GM18907 (cell line): ENCODE measurements around the gene DOLK.

Experiments
- ATAC-seq: cut with Tn5 transposase; IDR thresholded peaks from one replicate; pipeline ENCODE4 v1.9.1; 2021; ENCODE audit warnings: mild to moderate bottlenecking, moderate library complexity; ENCODE audit not compliant: unreplicated experiment

DOLK gene

DNA sequence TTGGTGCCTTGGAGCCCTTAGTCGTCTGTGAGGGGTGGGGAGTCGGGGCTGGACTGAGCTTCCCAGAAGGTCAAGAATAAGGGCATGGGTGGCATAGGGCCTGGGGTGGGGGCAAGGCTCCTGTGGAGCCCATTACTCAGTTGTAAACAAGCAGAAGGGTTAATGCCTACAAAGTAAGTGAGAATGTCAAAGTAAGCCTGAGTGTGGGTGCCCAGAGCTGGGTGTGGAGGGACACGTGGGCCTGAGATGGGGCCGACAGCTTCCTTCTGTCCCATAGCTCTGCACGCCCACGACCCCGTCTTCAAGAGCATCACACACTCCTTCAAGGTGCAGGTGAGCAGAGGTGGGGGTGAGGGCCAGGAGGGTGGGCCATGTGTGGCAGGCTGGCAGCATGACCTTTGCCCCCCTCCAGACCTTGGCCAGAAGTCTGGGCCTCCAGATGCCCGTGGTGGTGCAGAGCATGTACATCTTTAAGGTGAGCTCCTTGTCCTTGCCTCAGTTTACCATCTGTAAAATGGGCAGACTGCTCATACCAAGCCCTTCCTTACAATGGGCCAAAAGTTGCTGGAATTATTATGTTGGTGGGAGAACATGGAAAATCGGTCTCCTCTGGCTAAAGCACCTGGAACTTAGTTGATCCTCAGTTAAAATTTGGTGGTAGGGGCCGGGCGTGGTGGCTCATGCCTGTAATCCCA, 11.1 kb downstream of the DOLK start:
- ATAC-seq, result no peak

DNA sequence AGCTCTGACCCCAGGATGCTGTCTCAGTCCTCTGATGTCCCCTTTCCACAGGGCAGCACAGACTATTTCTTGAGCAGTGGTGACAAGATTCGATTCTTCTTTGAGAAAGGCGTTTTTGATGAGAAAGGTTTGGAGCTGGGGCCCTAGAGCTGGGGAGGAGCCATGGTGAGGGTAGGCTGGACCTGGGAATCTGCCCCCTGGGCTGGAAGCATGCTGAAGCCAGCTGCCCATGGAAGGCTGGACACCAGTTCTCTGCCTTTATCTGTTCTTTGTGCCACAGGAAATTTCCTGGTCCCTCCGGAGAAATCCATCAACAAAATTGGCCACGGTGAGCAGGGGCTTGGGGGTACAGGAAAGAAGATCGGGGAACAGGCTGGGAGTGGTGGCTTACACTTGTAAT, 13.7 kb downstream of the DOLK start:
- no peak for ATAC-seq

DNA sequence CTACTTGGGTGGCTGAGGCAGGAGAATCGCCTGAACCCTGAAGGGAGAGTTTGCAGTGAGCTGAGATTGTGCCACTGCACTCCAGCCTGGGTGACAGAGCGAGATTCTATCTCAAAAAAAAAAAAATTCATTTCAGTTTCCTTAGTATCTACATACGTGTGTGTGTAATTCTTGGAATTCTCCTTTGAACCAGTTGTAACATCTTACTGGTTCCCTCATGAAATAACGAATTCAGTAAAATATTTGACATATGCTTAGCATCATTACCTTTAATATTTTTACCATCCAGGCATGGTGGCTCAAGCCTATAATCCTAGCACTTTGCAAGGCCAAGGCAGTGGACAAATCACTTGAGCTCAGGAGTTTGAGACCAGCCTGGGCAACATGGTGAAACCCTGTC, 17.8 kb downstream of the DOLK start:
- no peak for ATAC-seq

DNA sequence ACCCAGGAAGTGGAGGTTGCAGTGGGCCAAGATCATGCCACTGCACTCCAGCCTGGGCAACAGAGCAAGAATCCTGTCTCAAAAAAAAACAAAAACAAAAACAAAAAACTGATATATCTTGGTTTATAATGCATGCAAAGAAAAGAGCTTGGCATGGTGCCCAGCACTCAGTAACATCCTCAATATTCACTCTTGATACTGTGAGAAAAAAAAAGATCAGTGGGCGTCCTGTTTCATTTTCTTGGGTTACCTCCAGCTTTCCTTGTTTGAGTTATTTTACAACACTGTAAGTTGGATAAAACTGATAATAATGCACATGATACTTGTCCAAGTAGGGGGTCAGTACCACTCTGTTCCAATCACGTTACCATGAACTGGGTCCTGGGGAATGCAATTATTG, 18.8 kb downstream of the DOLK start:
- no peak for ATAC-seq

DNA sequence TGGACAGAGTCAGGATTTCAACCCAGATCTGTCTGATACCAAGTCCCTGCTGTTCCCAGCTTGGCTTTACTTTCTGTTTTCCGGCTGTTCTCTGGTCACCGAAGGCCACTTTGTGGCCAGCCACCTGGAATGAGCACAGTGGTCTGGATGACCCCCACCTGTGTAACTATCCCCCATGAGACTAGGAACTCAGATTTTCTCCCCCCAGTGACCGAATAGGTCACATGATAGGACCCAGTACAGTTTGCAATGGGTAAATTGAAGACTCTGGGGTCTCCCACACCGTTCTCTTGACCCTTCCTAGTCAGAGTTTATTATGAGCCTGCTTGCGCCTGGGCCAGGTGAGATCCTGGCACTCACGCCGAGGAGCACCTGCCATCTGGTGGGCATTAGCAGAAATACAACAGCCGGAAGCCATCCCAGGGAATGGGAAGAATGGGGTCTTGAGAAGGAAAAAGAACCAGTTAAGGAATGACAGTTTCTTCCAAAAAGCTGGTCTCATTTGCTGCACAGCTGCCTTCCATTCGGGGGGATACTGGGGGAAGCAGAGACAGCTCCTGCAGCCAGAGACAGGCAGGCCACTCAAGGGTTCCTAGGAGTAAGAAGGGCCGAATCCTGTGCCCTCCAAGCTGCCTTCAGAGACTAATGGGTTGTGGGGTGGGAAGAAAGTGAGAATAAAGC, 19.5 kb downstream of the DOLK start:
- ATAC-seq, result no peak

DNA sequence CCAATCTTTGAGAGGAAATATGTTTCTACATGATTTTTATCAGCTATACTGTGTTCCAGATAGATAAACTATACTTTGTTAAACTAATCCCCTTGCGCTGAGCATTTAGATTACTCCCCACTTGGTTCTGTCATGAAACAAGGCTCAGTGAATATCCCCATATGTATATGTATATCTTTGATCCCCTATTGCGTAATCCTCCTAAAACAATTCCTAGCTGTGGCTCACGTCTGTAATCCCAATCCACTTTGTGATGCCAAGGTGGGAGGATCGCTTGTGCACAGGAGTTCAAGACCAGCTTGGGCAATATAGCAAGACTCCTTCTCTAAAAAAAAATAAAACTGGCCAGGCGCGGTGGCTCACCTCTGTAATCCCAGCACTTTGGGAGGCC, 23.9 kb downstream of the DOLK start:
- no peak for ATAC-seq

DNA sequence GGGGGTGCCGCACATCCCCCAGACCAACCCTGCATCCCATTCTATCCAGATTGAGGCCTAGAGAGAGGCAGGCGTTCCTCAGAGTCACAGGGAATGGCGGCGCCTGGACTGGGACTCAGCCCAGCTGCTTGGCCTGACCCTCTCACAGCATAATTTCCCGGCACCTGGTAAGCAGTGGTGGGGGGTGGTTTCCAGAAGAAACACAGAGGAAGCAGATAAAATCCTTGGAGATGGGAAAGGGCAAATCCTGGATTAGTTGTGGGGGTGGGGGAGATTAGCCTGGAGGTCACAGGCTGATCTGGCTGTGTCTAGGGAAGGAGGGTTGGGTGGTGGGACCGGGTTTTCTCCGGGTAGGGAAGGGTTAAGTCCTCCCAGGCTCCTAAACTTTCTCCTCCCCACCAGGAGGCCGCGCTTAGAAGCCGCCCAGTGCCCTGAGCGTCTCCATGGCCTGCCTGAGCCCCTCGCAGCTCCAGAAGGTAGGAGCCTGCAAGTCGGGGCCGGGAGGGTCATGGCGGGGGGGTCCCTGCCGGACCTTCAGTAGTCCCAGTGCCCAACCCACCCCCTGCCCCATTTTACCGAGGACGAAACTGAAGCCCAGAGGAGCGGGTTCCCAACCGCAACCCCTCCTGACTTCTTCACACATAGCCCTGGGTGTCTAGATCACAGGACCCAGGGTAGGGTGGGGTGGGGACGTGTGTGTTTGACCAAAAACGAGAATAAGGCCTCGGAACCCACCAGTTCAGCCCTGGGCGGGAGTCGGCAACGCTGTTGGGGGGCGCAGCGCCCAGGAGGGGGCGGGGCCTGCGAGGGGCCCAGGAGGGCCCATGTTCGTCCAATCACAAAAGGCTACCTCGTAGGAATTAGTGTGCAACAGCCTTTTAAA, 25.3 kb downstream of the DOLK start:
- no peak for ATAC-seq

DNA sequence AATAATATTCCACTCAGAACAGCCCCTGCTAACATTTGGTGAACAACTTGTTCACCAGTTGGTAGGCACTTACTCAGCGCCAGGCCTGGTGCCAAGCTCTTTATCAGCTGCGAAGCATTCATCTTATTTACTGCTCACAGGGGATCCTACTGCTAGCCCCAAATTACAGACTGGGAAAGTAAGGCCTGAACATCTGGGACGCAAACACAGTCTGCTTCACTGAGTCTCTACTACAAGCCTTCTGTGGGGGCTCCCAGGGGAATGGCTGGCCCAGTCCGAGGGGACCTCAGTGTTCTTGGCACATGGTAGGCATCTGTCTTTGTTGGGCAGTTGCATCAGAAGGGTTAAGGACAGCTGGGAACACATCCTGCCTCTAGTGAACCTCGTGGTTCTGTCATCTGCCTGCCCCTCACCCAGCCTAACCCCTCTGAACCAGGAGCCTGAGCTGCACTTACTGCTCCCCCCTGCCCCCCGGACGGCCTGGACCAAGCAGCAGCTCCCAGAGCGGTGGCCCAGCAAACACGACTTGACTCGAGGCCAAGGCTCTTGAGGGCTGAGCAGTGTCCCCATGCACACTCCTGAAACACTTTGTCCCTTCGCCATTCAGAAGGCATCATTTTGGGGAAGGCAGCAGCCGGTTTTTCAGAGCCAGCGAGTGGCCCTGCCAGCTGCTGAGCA, 26.9 kb downstream of the DOLK start, which contains the start of gene PHYHD1:
PHYHD1 (plus strand) TSS at position 602 of the 678 bp plus-strand sequence. CDS start 1,342 bp downstream, outside the sequence.
- no peak for ATAC-seq

DNA sequence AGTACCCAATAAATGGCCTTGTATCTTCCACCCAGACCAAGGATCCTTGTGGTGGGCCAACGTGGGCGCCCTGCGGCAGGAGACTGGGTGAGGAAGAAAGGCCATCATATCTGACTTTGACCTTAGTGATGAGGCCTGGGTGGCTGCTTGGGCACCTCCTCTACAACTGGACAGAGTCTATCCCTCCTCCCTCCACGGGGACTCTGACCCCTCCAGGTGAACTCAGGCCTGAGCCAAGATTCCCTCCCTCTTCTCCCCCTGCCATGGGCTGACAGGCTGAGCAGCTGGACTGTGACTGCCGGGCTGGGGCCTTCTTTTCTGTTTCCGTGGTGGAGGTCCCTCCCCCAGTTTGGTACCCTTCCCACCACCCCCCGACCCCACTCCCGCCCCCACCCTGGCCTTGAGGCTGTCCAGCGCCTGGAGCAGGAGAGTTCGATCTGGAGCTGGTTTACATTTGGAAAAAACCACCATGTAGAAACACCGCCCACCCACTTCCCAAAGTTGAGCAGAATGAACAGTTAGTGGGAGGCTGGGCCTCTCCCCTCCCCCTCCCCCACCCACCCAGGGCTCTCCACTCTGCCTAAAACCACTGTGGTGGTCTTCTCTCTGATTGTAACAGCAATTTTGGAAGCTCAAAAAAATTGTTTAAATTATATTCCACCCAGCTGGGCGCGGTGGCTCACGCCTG, 27.9 kb downstream of the DOLK start:
- ATAC-seq, result no peak

DNA sequence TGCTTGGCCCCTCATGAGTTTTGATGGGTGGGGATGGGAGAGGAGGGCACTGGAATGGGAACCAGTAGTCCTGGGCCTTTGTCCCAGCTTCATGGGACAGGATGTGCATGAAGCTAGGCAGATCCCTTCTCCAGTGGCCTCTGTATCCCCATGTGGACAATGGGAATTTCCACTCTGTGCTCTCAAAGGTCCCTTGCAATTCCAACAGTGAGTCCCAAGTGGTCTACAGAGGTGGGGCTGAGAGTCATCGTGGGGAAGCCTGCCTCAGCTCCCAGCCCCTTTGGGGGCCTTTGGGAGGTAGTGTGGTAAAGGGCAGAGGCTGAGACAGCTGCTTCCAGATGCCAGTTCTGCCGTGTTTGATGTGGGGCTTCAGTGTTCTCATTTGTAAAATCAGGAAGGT, 28.5 kb downstream of the DOLK start:
- no peak for ATAC-seq

DNA sequence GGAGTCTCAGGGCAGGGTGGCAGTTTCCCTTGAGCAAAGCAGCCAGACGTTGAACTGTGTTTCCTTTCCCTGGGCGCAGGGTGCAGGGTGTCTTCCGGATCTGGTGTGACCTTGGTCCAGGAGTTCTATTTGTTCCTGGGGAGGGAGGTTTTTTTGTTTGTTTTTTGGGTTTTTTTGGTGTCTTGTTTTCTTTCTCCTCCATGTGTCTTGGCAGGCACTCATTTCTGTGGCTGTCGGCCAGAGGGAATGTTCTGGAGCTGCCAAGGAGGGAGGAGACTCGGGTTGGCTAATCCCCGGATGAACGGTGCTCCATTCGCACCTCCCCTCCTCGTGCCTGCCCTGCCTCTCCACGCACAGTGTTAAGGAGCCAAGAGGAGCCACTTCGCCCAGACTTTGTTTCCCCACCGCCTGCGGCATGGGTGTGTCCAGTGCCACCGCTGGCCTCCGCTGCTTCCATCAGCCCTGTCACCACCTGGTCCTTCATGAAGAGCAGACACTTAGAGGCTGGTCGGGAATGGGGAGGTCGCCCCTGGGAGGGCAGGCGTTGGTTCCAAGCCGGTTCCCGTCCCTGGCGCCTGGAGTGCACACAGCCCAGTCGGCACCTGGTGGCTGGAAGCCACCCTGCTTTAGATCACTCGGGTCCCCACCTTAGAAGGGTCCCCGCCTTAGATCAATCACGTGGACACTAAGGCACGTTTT, 30.1 kb downstream of the DOLK start:
- no peak for ATAC-seq

DNA sequence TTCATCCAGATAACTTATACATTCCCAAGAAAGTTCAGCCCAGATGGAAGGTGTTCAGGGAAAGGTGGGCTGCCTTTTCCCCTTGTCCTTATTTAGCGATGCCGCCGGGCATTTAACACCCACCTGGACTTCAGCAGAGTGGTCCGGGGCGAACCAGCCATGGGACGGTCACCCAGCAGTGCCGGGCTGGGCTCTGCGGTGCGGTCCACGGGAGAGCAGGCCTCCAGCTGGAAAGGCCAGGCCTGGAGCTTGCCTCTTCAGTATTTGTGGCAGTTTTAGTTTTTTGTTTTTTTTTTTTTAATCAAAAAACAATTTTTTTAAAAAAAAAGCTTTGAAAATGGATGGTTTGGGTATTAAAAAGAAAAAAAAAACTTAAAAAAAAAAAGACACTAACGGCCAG, 30.7 kb downstream of the DOLK start:
- no peak for ATAC-seq

DNA sequence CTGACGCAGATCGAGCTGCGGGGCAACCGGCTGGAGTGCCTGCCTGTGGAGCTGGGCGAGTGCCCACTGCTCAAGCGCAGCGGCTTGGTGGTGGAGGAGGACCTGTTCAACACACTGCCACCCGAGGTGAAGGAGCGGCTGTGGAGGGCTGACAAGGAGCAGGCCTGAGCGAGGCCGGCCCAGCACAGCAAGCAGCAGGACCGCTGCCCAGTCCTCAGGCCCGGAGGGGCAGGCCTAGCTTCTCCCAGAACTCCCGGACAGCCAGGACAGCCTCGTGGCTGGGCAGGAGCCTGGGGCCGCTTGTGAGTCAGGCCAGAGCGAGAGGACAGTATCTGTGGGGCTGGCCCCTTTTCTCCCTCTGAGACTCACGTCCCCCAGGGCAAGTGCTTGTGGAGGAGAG, 31.2 kb downstream of the DOLK start:
- no peak for ATAC-seq

DNA sequence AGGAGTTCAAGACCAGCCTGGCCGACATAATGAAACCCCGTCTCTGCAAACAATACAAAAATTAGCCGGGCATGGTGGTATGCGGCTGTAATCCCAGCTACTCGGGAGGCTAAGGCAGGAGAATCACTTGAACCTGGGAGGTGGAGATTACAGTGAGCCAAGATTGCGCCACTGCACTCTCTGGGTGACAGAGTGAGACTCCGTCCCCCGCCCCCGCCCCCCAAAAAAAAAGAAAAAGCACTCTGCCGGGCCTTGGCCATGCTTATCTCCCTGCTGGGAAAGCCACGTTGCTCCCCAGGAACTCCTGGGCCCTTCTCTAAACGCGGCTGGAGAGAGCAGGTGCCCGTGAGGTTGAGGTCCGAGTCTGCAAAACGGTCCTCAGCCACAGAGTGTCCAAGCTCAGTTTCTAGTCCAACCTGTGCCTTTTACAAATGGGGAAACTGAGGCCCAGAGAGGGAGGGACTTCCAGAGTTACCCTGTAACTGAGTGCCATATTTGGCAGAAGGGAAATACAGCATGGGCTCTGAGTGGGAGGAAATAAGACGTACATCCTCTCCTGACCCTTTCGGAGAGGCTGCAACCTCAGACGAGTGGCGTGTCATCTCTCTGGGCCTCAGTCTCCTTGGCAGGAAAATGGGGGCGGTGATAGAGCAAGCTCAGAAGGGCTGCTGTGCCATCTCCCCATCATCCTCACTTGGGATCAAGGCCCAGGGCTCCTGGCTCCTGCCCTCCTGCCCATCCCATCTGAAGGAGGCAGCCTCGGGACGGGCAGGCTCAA, 33.2 kb downstream of the DOLK start:
- no peak for ATAC-seq

DNA sequence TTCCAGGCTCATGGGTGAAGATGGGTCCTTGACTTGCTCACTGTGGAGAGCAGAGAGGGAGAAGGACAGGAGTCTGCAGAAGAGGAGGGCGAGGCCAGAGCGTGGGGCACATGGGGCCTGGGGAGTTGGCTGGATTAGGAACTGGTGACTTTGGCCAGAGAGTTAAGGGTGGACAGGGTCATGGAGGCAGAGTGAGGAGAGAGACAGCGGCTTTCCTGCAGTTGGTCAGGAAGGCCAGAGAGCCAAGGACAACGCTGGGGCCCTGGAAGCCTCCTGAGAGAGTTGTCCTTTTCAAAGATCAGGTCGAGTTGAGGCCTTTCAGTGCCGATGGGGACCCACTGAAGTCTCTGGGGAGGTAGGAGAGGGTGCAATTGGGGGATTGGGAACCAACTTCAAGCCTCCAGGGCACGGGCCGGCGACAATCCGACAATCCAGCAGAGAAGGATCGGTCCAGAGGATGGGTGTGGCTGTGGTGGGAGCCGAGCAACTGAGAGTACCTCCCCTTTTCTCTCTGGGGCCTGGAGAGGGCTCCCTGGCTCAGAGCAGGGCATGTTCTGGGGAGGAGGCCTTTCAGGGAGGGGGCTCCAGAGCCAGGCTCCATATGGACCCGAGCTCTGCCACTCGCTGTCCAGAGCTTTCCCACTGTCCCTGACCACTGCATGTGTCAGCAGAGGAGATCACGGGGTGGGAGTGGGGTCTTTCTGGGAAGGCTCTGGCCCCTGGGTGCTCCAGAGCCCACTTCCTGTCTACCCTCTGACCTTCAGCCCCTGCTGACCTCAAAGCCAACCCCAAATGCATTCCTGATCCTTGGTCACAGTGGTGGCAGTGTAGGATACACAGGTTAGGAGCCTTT, 34.1 kb downstream of the DOLK start:
- ATAC-seq, result no peak

DNA sequence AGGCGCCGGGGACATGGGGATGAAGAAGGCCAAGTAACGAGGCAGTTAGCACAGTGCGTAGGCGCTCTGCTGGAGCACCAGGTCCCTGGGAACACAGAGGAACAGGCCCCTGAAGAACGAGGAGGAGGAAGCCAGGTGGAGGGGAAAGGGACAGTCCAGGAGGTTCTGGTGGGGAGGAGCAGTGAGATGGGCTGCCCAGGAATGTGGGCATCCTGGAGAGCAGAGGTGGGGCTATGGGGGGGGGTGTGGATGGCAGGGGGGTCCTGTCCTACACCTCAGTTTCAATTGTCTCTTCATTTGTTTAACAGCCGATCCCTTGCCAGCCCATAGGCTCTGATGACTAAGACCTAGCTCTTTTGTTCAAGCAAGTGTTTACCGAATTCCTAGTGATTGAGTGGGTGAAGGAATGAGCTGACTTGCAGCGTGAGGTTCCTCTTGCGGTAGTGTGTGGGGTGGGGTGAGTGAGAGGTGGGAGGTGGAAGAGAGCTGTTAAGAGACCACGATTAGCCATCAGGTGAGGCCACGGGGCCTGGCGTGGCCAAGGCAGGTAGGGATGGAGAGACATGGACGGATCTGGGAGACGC, 35.0 kb downstream of the DOLK start:
- ATAC-seq, result no peak

DNA sequence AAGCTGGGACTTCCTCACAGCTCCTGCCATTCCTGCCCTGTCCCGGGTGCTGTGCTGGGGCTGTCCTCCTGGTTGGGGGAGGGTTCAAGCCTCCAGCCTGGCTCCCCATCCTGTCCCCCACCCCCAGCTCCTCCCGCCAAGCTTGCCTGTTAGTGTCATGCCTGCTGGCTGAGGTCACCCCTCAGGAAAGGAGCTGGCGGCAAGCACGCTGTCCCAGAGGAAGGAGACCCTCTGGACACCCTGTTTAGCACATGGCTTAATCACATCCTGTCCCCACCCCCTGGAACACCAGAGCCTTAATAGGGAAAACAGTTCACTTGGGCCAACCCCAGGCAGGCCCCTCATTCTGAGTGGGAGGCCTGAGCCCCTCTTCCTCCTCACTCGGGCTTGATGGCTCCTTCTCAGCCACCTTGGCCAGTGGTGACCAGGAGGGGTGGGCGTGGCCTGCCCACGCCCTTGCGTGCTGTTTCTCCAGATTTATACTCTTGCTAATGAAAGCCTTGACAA, 35.8 kb downstream of the DOLK start:
- ATAC-seq, result no peak

DNA sequence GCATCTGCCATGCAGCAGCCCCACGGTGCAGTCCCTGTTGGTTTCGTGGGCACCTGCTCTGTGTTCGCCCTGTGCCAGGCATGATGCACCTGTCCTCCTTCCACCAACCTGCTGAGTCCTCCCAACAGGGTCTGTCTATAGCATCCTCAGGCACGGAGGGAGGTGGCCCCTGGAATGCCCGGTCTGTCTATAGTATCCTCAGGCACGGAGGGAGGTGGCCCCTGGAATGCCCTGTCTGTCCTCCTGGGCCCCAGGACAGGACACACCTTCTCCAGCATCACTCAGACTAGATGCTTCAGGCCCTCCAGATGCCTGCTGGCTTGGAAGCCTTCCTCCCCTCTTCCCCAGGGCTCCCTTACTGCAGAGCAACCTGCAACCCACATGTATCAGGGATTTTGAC, 36.5 kb downstream of the DOLK start:
- no peak for ATAC-seq
